PC-3 (cell line): ENCODE results near the gene COPZ1.
A peak's percentile ranks its signal among the peaks of the same experiment; 100 is the strongest.

Experiments
- EZH2 ChIP-seq: fragments of 300-600 bp; sonication (generic); IDR thresholded peaks from one replicate; pipeline ENCODE4 v1.6.1; 2017; ENCODE audit warnings: antibody characterized with exemption, mild to moderate bottlenecking, low read length; ENCODE audit not compliant: unreplicated experiment
- EZH2phosphoT487 ChIP-seq: fragments of 300-600 bp; sonication (generic); IDR thresholded peaks from 2 replicates; pipeline ENCODE4 v1.6.1; 2018; ENCODE audit warnings: mild to moderate bottlenecking, antibody characterized with exemption, low read length, borderline replicate concordance
- TF ChIP-seq, protein P1 (sequence below): fragments of 300-600 bp; sonication (generic); conservative IDR thresholded peaks from 2 replicates; pipeline ENCODE4 v1.5.1; 2017; ENCODE audit warnings: antibody characterized with exemption, low read depth, mild to moderate bottlenecking, low read length

DNA sequence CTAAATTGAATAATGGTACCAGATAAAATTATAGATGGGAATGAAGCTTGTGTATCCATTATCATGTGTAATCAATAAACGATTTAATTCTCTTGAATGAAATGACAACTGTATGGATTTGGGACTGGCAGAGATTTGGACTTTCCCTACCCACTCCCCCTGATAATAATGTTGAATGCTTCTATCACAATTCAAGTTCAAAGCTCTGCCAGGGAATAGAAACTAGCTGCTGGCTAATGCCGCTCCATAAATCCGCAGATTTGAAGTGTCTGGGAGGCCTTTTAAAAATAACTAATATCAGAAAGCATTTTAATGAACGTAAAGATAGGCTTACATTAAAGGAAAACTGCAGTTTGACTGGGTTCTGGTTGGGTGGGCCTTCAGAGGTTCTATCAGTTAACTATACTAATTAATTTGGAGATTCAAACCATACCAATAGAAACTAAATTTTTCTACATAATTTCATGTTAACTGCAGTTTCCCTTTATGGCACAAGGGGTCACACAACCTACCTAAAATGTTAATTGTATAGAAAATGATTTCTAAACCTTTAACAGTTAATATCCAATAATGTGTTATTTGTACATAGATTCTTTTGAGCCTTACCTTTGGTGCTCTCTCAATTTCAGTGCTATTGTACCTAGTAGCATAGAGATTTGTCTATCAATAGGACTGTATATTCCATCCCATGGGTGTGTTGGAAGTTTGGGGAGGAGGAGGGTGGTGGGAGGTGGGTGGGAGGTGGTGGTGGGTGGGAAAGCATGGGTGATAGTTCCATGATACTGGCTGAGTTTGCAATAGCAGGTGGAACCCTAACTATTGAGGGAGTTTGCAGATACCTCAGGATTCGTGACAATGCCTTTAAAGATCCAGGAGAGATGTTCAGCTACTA lies 39.5 kb upstream of the COPZ1 start:
- TF ChIP-seq EZH2, result no peak
- TF ChIP-seq, protein P1, sequence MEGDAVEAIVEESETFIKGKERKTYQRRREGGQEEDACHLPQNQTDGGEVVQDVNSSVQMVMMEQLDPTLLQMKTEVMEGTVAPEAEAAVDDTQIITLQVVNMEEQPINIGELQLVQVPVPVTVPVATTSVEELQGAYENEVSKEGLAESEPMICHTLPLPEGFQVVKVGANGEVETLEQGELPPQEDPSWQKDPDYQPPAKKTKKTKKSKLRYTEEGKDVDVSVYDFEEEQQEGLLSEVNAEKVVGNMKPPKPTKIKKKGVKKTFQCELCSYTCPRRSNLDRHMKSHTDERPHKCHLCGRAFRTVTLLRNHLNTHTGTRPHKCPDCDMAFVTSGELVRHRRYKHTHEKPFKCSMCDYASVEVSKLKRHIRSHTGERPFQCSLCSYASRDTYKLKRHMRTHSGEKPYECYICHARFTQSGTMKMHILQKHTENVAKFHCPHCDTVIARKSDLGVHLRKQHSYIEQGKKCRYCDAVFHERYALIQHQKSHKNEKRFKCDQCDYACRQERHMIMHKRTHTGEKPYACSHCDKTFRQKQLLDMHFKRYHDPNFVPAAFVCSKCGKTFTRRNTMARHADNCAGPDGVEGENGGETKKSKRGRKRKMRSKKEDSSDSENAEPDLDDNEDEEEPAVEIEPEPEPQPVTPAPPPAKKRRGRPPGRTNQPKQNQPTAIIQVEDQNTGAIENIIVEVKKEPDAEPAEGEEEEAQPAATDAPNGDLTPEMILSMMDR, result peak; percentile 45; the same call in 1 of the 2 replicates
- no peak for TF ChIP-seq EZH2phosphoT487
